ENCODE results near the gene ETV3.

Gene ETV3

GRCh38 chr1:157167437-157167836 lies 29.2 kb upstream of the ETV3 start:
- Histone ChIP-seq H4K8ac (ENCODE audit: low read depth, low read length) (no peak overlapping the region), H3K4me2 (ENCODE audit: low read length) (no peak overlapping the region), H3K4me3 (ENCODE audit: low read length) (no peak overlapping the region), H2BK120ac (ENCODE audit: low read depth, low read length) (no peak overlapping the region), H3K56ac (ENCODE audit: low read length) (no peak overlapping the region), H4K5ac (ENCODE audit: low read length) (no peak overlapping the region), H2BK15ac (replicated peaks; ENCODE audit: low read depth) (no peak overlapping the region), H3K23ac (ENCODE audit: low read length) (no peak overlapping the region), H3K27me3 (ENCODE audit: insufficient read depth, low read length, poor library complexity) (no peaks in the 10 kb centered on the region), H2BK5ac (ENCODE audit: low read length) (no peak overlapping the region), H2AK5ac (ENCODE audit: low read length) (no peak overlapping the region), H3K4me1 (ENCODE audit: control insufficient read depth, low read depth, low read length) (peaks cover 3% of the 10 kb centered on the region), H3K36me3 (ENCODE audit: control insufficient read depth, insufficient read depth, low read length) (no peaks in the 10 kb centered on the region), H3K9ac (ENCODE audit: low read length) (no peak overlapping the region), H3K79me2 (ENCODE audit: control insufficient read depth, insufficient read depth, low read length) (no peaks in the 10 kb centered on the region), H3K4ac (ENCODE audit: low read depth, low read length) (no peak overlapping the region), H3K79me1 (ENCODE audit: low read length) (no peaks in the 10 kb centered on the region), H3K27ac (ENCODE audit: low read depth, low read length) (no peak overlapping the region), H3K18ac (ENCODE audit: low read length) (no peak overlapping the region)
- WGBS (ENCODE audit: extremely low coverage, insufficient coverage, low lambda C conversion rate): no CpG with 5 or more reads among the region's 4 CpGs
- no peak for DNase-seq

- H3K4ac ChIP-seq (ENCODE audit: low read depth, low read length): no peak overlapping the region
- no peak overlapping the region for H2AK5ac ChIP-seq (ENCODE audit: low read length)
- H3K79me1 ChIP-seq (ENCODE audit: low read length): no peaks in the 10 kb centered on the region
- H3K79me2 ChIP-seq (ENCODE audit: control insufficient read depth, insufficient read depth, low read length): no peaks in the 10 kb centered on the region
- no peaks in the 10 kb centered on the region for H3K36me3 ChIP-seq (ENCODE audit: control insufficient read depth, insufficient read depth, low read length)
- no peak overlapping the region for H3K56ac ChIP-seq (ENCODE audit: low read length)
- no peak overlapping the region for H4K5ac ChIP-seq (ENCODE audit: low read length)
- H2BK15ac ChIP-seq (replicated peaks; ENCODE audit: low read depth): no peak overlapping the region
- DNase-seq: no peak
- no peak overlapping the region for H3K18ac ChIP-seq (ENCODE audit: low read length)
- no peak overlapping the region for H2BK120ac ChIP-seq (ENCODE audit: low read depth, low read length)
- no peak overlapping the region for H3K9ac ChIP-seq (ENCODE audit: low read length)
- H2BK5ac ChIP-seq (ENCODE audit: low read length): no peak overlapping the region
- H4K8ac ChIP-seq (ENCODE audit: low read depth, low read length): no peak overlapping the region
- no peak overlapping the region for H3K23ac ChIP-seq (ENCODE audit: low read length)
- H3K4me2 ChIP-seq (ENCODE audit: low read length): no peak overlapping the region
- H3K4me3 ChIP-seq (ENCODE audit: low read length): no peak overlapping the region
- no peak overlapping the region for H3K27ac ChIP-seq (ENCODE audit: low read depth, low read length)
- H3K4me1 ChIP-seq (ENCODE audit: control insufficient read depth, low read depth, low read length): peaks cover 7% of the 10 kb centered on the region
- WGBS (ENCODE audit: extremely low coverage, insufficient coverage, low lambda C conversion rate): no CpG with 5 or more reads among the region's 5 CpGs
- H3K27me3 ChIP-seq (ENCODE audit: insufficient read depth, low read length, poor library complexity): no peaks in the 10 kb centered on the region
These were observed 28.4 kb upstream of the ETV3 start for GRCh38 chr1:157166590-157166989.

GRCh38 chr1:157163273-157164127 lies 25.3 kb upstream of the ETV3 start:
- Histone ChIP-seq H3K4me3 (ENCODE audit: low read length) (no peak overlapping the region), H3K23ac (ENCODE audit: low read length) (no peak overlapping the region), H2BK120ac (ENCODE audit: low read depth, low read length) (no peak overlapping the region), H4K5ac (ENCODE audit: low read length) (no peak overlapping the region), H3K18ac (ENCODE audit: low read length) (no peak overlapping the region), H4K8ac (ENCODE audit: low read depth, low read length) (no peak overlapping the region), H3K4ac (ENCODE audit: low read depth, low read length) (no peak overlapping the region), H3K79me2 (ENCODE audit: control insufficient read depth, insufficient read depth, low read length) (no peaks in the 10 kb centered on the region), H3K27ac (ENCODE audit: low read depth, low read length) (peak overlapping the region; percentile 13), H2BK5ac (ENCODE audit: low read length) (no peak overlapping the region), H3K27me3 (ENCODE audit: insufficient read depth, low read length, poor library complexity) (no peaks in the 10 kb centered on the region), H3K36me3 (ENCODE audit: control insufficient read depth, insufficient read depth, low read length) (no peaks in the 10 kb centered on the region), H2AK5ac (ENCODE audit: low read length) (no peak overlapping the region), H3K56ac (ENCODE audit: low read length) (peak overlapping the region; percentile 51), H3K9ac (ENCODE audit: low read length) (no peak overlapping the region), H3K4me1 (ENCODE audit: control insufficient read depth, low read depth, low read length) (peaks cover 11% of the 10 kb centered on the region), H3K79me1 (ENCODE audit: low read length) (no peaks in the 10 kb centered on the region), H3K4me2 (ENCODE audit: low read length) (no peak overlapping the region), H2BK15ac (replicated peaks; ENCODE audit: low read depth) (no peak overlapping the region)
- no CpG with 5 or more reads among the region's 21 CpGs for WGBS (ENCODE audit: extremely low coverage, insufficient coverage, low lambda C conversion rate)
- DNase-seq: peak; percentile 93

- H4K5ac ChIP-seq (ENCODE audit: low read length): no peak overlapping the region
- H2BK120ac ChIP-seq (ENCODE audit: low read depth, low read length): peak overlapping the region; percentile 74
- peaks cover 13% of the 10 kb centered on the region for H3K4me1 ChIP-seq (ENCODE audit: control insufficient read depth, low read depth, low read length)
- no peak overlapping the region for H3K4ac ChIP-seq (ENCODE audit: low read depth, low read length)
- H3K18ac ChIP-seq (ENCODE audit: low read length): peak overlapping the region; percentile 30
- no peaks in the 10 kb centered on the region for H3K79me2 ChIP-seq (ENCODE audit: control insufficient read depth, insufficient read depth, low read length)
- no peaks in the 10 kb centered on the region for H3K36me3 ChIP-seq (ENCODE audit: control insufficient read depth, insufficient read depth, low read length)
- H3K56ac ChIP-seq (ENCODE audit: low read length): peak overlapping the region; percentile 61
- peak overlapping the region; percentile 31 for H2AK5ac ChIP-seq (ENCODE audit: low read length)
- peak overlapping the region; percentile 24 for H3K9ac ChIP-seq (ENCODE audit: low read length)
- H4K8ac ChIP-seq (ENCODE audit: low read depth, low read length): no peak overlapping the region
- H3K4me2 ChIP-seq (ENCODE audit: low read length): no peak overlapping the region
- no peak overlapping the region for H3K23ac ChIP-seq (ENCODE audit: low read length)
- peak overlapping the region; percentile 84 for H3K27ac ChIP-seq (ENCODE audit: low read depth, low read length)
- no peak overlapping the region for H3K4me3 ChIP-seq (ENCODE audit: low read length)
- peak overlapping the region; percentile 75 for H2BK5ac ChIP-seq (ENCODE audit: low read length)
- H3K79me1 ChIP-seq (ENCODE audit: low read length): no peaks in the 10 kb centered on the region
- WGBS (ENCODE audit: extremely low coverage, insufficient coverage, low lambda C conversion rate): no CpG with 5 or more reads among the region's 4 CpGs
- no peaks in the 10 kb centered on the region for H3K27me3 ChIP-seq (ENCODE audit: insufficient read depth, low read length, poor library complexity)
- no peak overlapping the region for H2BK15ac ChIP-seq (replicated peaks; ENCODE audit: low read depth)
- DNase-seq: peak; percentile 84
These were observed 24.1 kb upstream of the ETV3 start for GRCh38 chr1:157162345-157162744.

- DNase-seq: peak; percentile 91
- Histone ChIP-seq H3K9ac (ENCODE audit: low read length) (no peak overlapping the region), H2BK15ac (replicated peaks; ENCODE audit: low read depth) (no peak overlapping the region), H2BK120ac (ENCODE audit: low read depth, low read length) (peak overlapping the region; percentile 79), H3K4me1 (ENCODE audit: control insufficient read depth, low read depth, low read length) (peaks cover 13% of the 10 kb centered on the region), H3K36me3 (ENCODE audit: control insufficient read depth, insufficient read depth, low read length) (no peaks in the 10 kb centered on the region), H3K18ac (ENCODE audit: low read length) (no peak overlapping the region), H2BK5ac (ENCODE audit: low read length) (peak overlapping the region; percentile 94), H4K8ac (ENCODE audit: low read depth, low read length) (no peak overlapping the region), H3K79me1 (ENCODE audit: low read length) (no peaks in the 10 kb centered on the region), H3K27me3 (ENCODE audit: insufficient read depth, low read length, poor library complexity) (no peaks in the 10 kb centered on the region), H3K4me2 (ENCODE audit: low read length) (no peak overlapping the region), H3K79me2 (ENCODE audit: control insufficient read depth, insufficient read depth, low read length) (no peaks in the 10 kb centered on the region), H3K23ac (ENCODE audit: low read length) (no peak overlapping the region), H3K56ac (ENCODE audit: low read length) (peak overlapping the region; percentile 78), H3K4ac (ENCODE audit: low read depth, low read length) (no peak overlapping the region), H4K5ac (ENCODE audit: low read length) (no peak overlapping the region), H3K27ac (ENCODE audit: low read depth, low read length) (peak overlapping the region; percentile 84), H2AK5ac (ENCODE audit: low read length) (no peak overlapping the region), H3K4me3 (ENCODE audit: low read length) (no peak overlapping the region)
- no CpG with 5 or more reads among the region's 5 CpGs for WGBS (ENCODE audit: extremely low coverage, insufficient coverage, low lambda C conversion rate)
These were observed 23.7 kb upstream of the ETV3 start for GRCh38 chr1:157161901-157162300.

All from mesendoderm (in vitro differentiated cells).